ENCODE data around the gene DHRS11. TPM values are rescaled to one million over a fixed set of nuclear protein-coding genes. Genes with fewer than 3 reads are reported as not detected.

Gene DHRS11
- total RNA-seq: 5.7 TPM
- long read RNA-seq, full-length matches to known transcripts: 5 of 9 reads
- long read RNA-seq, partial matches to known transcripts: 1 of 9 reads
- long read RNA-seq, other reads (novel, unspliced or antisense): 3 of 9 reads

GRCh38 chr17:36591434-36592315 is at the start of gene DHRS11:
Gene DHRS11 (plus strand): TSS chr17:36591879. CDS start chr17:36592010, 131 bp downstream.
- ATAC-seq: peak; percentile 98
- Histone ChIP-seq H3K36me3 (peaks cover 31% of the 10 kb centered on the region), H3K27ac (peak within 1 kb of the TSS; percentile 66), H3K4me3 (peak within 1 kb of the TSS; percentile 88), H3K9me3 (no peaks in the 10 kb centered on the region), H3K27me3 (no peaks in the 10 kb centered on the region), H3K4me1 (peaks cover 6% of the 10 kb centered on the region)
- DNase-seq: peak; percentile 92
- intact Hi-C loops (cut with DNase I): no loop called here
- peak; percentile 7 for TF ChIP-seq CTCF (IDR thresholded peaks at IDR 0.05)

GRCh38 chr17:36542755-36543154 is 48.9 kb upstream of the DHRS11 start:
- no peak for ATAC-seq
- Histone ChIP-seq H3K27me3 (no peaks in the 10 kb centered on the region), H3K27ac (no peak overlapping the region), H3K36me3 (peaks cover 14% of the 10 kb centered on the region), H3K9me3 (no peaks in the 10 kb centered on the region), H3K4me1 (peaks cover 23% of the 10 kb centered on the region), H3K4me3 (no peak overlapping the region)
- TF ChIP-seq CTCF (IDR thresholded peaks at IDR 0.05): no peak
- intact Hi-C loops (cut with DNase I): no loop called here
- no peak for DNase-seq

GRCh38 chr17:36544044-36544306 is 47.7 kb upstream of the DHRS11 start:
- DNase-seq: no peak

GRCh38 chr17:36544307-36545076 is 47.2 kb upstream of the DHRS11 start, which contains the start of gene GGNBP2:
Gene GGNBP2 (plus strand): TSS chr17:36544919. CDS start chr17:36545725, 806 bp downstream.
- H3K36me3 ChIP-seq: peaks cover under 1% of the 10 kb centered on the region
- H3K27me3 ChIP-seq: no peaks in the 10 kb centered on the region
- DNase-seq: peak; percentile 98
- TF ChIP-seq CTCF (IDR thresholded peaks at IDR 0.05): no peak
- H3K4me1 ChIP-seq: peaks cover 37% of the 10 kb centered on the region
- intact Hi-C loops (cut with DNase I): no loop called here
- H3K4me3 ChIP-seq: peak within 1 kb of the TSS; percentile 88
- H3K9me3 ChIP-seq: no peaks in the 10 kb centered on the region
- ATAC-seq: peak; percentile 90
- peak within 1 kb of the TSS; percentile 99 for H3K27ac ChIP-seq

More at GRCh38 chr17:36544044-36544306, 47.7 kb upstream of the DHRS11 start:
- Histone ChIP-seq H3K27ac (peak overlapping the region; percentile 99), H3K27me3 (no peaks in the 10 kb centered on the region), H3K4me1 (peaks cover 36% of the 10 kb centered on the region), H3K36me3 (peaks cover 5% of the 10 kb centered on the region), H3K9me3 (no peaks in the 10 kb centered on the region), H3K4me3 (peak overlapping the region; percentile 88)
- intact Hi-C loops (cut with DNase I): no loop called here
- TF ChIP-seq CTCF (IDR thresholded peaks at IDR 0.05): no peak
- peak; percentile 1 for ATAC-seq

- Histone ChIP-seq H3K27ac (peak overlapping the region; percentile 99), H3K9me3 (no peaks in the 10 kb centered on the region), H3K36me3 (no peaks in the 10 kb centered on the region), H3K27me3 (no peaks in the 10 kb centered on the region), H3K4me3 (peak overlapping the region; percentile 88), H3K4me1 (peaks cover 37% of the 10 kb centered on the region)
- no peak for TF ChIP-seq CTCF (IDR thresholded peaks at IDR 0.05)
- ATAC-seq (peak; percentile 60), DNase-seq (no peak)
- intact Hi-C loops (cut with DNase I): no loop called here
Observed at GRCh38 chr17:36545077-36545464, 46.6 kb upstream of the DHRS11 start.
